DND-41 (cell line): Measurements from ENCODE around the gene TMEFF1.
A peak's percentile ranks its signal among the peaks of the same experiment; 100 is the strongest.
"Not testable (repeated sequence)": the region's sequence is repeated elsewhere in the genome, so short reads cannot be mapped to it uniquely, and the experiment has no call there.

Experiments
- ATAC-seq: fragments of 200-7000 bp; cut with Tn5 transposase; 3 replicates; pipeline ENCODE4 v1.9.1; 2021; ENCODE audit warnings: low read depth; ENCODE audit not compliant: insufficient read depth
- DNase-seq: peaks from one replicate; pipeline ENCODE4 v3.0.0-alpha.2; 2020
- H2AFZ ChIP-seq: 2 replicates; pipeline ENCODE4 v1.6.0; 2012; ENCODE audit warnings: low read depth, low read length
- H3K27ac ChIP-seq: 2 replicates; pipeline ENCODE4 v1.5.1; 2012; ENCODE audit warnings: low read length, inconsistent platforms
- H3K27me3 ChIP-seq: fragments of 200-600 bp; sonication (generic); 2 replicates; pipeline ENCODE4 v1.6.0; 2012; ENCODE audit warnings: low read length, mild to moderate bottlenecking, inconsistent platforms; ENCODE audit not compliant: insufficient read depth, poor library complexity
- H3K36me3 ChIP-seq: 2 replicates; pipeline ENCODE4 v1.5.1; 2012; ENCODE audit warnings: low read length, inconsistent platforms; ENCODE audit not compliant: insufficient read depth
- H3K4me1 ChIP-seq: 2 replicates; pipeline ENCODE4 v1.5.1; 2012; ENCODE audit warnings: mild to moderate bottlenecking, low read length; ENCODE audit not compliant: insufficient read depth
- H3K4me2 ChIP-seq: 2 replicates; pipeline ENCODE4 v1.6.0; 2012; ENCODE audit warnings: mild to moderate bottlenecking, moderate library complexity, low read length, inconsistent platforms; ENCODE audit not compliant: insufficient read depth
- H3K4me3 ChIP-seq, 2 experiments: fragments of 200-600 bp in 1 of 2; shearing (Covaris generic) in 1 of 2; 2 replicates each; pipeline ENCODE4 v1.5.1; 2012 to 2016; ENCODE audit warnings: inconsistent platforms in 2 of 2, low read length in 2 of 2, mild to moderate bottlenecking in 2 of 2, low read depth in 1 of 2, moderate library complexity in 1 of 2
- H3K79me2 ChIP-seq: 2 replicates; pipeline ENCODE4 v1.6.0; 2012; ENCODE audit warnings: low read length, inconsistent platforms; ENCODE audit not compliant: insufficient read depth
- H3K9ac ChIP-seq: 2 replicates; pipeline ENCODE4 v1.6.0; 2012; ENCODE audit warnings: low read depth, mild to moderate bottlenecking, inconsistent platforms, low read length, moderate library complexity
- H3K9me3 ChIP-seq: 2 replicates; pipeline ENCODE4 v1.5.1; 2012; ENCODE audit warnings: low read length, moderate library complexity, mild to moderate bottlenecking, inconsistent platforms; ENCODE audit not compliant: insufficient read depth, severe bottlenecking
- H4K20me1 ChIP-seq: 2 replicates; pipeline ENCODE4 v1.6.0; 2012; ENCODE audit warnings: low read length; ENCODE audit not compliant: insufficient read depth
- CTCF ChIP-seq: IDR thresholded peaks from 2 replicates; pipeline ENCODE4 v1.5.1; 2012; ENCODE audit warnings: borderline replicate concordance, low read length, moderate library complexity, mild to moderate bottlenecking; ENCODE audit not compliant: poor library complexity, severe bottlenecking; ENCODE audit errors: extremely low read depth
- EZH2 ChIP-seq: IDR thresholded peaks from 3 replicates; pipeline ENCODE4 v1.6.1; 2012; ENCODE audit warnings: borderline replicate concordance, low read depth, mild to moderate bottlenecking, moderate library complexity, low read length, inconsistent platforms; ENCODE audit not compliant: severe bottlenecking

The TMEFF1 gene

DNA sequence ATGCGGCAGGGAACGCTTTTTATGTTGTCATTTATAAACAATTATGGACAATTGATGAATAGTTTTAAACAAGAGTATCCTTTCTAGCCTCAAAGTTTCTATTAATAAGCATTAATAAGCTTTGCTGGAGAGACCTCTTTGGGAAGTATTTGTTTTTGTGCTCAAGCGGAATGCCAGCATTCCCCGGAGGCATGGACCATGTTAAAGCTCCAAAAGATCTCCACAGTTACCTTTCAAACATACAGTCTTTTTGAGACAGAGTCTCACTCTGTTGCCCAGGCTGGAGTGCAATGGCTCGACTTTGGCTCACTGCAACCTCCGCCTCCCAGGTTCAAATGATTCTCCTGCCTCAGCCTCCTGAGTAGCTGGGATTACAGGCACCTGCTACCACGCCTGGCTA is 36.4 kb upstream of the TMEFF1 start:
- Histone ChIP-seq H3K9me3 (no peaks in the 10 kb centered on the region), H3K4me1 (no peaks in the 10 kb centered on the region), H2AFZ (no peak overlapping the region), H3K4me2 (no peak overlapping the region), H3K27me3 (no peaks in the 10 kb centered on the region), H3K4me3 (no peak overlapping the region), H3K79me2 (no peaks in the 10 kb centered on the region), H3K27ac (no peak overlapping the region), H4K20me1 (no peaks in the 10 kb centered on the region), H3K9ac (no peak overlapping the region), H3K36me3 (no peaks in the 10 kb centered on the region)
- no peak for TF ChIP-seq CTCF
- no peak for TF ChIP-seq EZH2
- DNase-seq (no peak), ATAC-seq (no peak)

DNA sequence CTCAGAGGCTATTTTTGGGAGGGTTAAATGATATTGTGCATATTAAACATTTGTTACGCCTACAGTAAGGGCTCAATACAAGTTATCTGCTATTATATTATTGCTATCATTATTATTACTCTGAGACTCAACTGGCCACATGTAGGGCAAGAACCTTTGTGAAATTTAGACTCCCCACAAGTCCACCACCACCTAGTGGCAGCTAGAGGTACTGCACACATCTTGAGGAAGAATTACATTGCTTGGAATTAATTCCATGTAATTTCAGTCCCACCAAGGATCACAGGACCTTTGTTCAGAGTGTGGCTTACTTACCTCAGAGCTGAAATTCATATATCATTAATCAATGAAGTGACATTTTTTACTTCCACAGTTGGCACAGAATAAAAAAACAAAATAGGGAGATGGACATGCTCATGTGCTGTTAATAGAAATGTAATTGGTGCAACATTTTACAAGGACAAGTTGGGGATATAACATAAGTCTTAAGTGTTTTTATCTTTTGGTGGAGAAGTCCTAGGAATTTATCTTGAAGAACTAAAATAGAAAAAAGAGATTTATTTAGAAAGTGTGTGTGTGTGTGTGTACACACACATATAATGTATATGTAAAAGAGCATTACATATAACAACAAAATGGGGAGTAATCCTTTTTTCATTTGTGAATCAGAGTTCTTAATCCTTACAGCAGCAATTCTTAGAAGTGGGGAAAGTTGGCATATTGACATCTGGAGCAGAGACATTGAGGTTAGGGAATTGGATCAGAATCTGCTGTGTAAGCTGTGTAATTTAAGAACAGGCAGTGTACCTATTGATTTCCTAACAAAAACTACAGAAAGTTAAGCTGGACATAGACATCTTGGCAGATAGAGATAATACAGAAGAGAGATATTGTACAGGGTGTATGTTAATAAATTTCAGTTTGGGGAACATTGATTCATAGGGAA is 34.8 kb upstream of the TMEFF1 start:
- Histone ChIP-seq H3K27ac (no peak overlapping the region), H3K27me3 (no peaks in the 10 kb centered on the region), H3K9me3 (no peaks in the 10 kb centered on the region), H3K9ac (no peak overlapping the region), H3K36me3 (no peaks in the 10 kb centered on the region), H3K4me1 (no peaks in the 10 kb centered on the region), H2AFZ (no peak overlapping the region), H4K20me1 (no peaks in the 10 kb centered on the region), H3K79me2 (no peaks in the 10 kb centered on the region), H3K4me3 (no peak overlapping the region), H3K4me2 (no peak overlapping the region)
- no peak for TF ChIP-seq EZH2
- TF ChIP-seq CTCF, result peak; percentile 90
- DNase-seq, result peak; percentile 57
- ATAC-seq, result peak; percentile 49; the same call in 1 of the 3 replicates

DNA sequence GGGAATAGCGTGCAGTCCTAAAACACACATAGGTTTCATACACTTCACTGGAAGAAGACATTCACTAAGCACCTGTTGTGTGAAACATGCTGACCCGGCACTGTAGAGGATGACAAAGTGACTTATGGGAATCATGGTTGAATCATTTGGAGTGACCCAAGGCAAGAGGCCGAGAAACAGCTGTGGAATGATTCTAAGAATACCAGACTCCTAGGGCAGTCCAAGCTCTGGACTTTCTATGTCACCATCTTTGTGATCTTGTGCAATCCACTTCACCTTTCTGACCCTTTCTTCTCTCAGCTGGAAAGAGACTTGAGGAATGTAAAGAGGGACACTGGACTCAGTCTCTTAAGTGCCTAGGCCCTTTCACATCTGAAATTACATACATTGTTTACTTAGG is 32.9 kb upstream of the TMEFF1 start:
- Histone ChIP-seq H3K27me3 (no peaks in the 10 kb centered on the region), H3K4me2 (no peak overlapping the region), H2AFZ (no peak overlapping the region), H3K27ac (no peak overlapping the region), H3K4me1 (no peaks in the 10 kb centered on the region), H3K4me3 (no peak overlapping the region), H3K79me2 (no peaks in the 10 kb centered on the region), H3K36me3 (no peaks in the 10 kb centered on the region), H3K9ac (no peak overlapping the region), H3K9me3 (no peaks in the 10 kb centered on the region), H4K20me1 (no peaks in the 10 kb centered on the region)
- no peak for TF ChIP-seq EZH2
- no peak for TF ChIP-seq CTCF
- no peak for DNase-seq
- ATAC-seq, result no peak

DNA sequence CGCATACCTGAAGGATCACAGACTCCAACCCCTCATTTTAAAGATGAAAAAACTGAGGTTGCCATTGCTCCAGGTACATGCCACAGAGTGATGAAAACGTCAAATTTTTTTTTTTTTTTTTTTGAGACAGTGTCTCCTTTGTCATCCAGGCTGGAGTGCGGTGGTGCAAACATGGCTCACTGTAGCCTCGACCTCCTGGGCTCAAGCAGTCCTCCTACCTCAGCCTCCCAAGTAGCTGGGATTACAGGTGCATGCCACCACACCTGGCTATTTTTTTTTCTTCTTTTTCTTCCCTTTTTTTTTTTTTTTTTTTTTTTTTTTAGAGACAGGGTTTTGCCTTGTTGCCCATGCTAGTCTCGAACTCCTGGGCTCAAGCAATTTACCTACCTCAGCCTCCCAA is 32.5 kb upstream of the TMEFF1 start:
- not testable (repeated sequence) for ATAC-seq, DNase-seq, H3K27ac ChIP-seq, H3K4me1 ChIP-seq, H3K27me3 ChIP-seq, H3K9me3 ChIP-seq, H3K79me2 ChIP-seq, H3K9ac ChIP-seq, H4K20me1 ChIP-seq, H3K4me2 ChIP-seq, H3K4me3 ChIP-seq, H2AFZ ChIP-seq, H3K36me3 ChIP-seq
